H9 (cell line): Measurements from ENCODE around the gene DPYD. TPM values are rescaled to one million over a fixed set of nuclear protein-coding genes. Genes with fewer than 3 reads are reported as not detected.

Source experiments
- DNase-seq: peaks from one replicate; pipeline ENCODE4 v3.0.0-alpha.2; 2017
- H2AFZ ChIP-seq: one replicate; pipeline ENCODE4 v1.6.1; 2013; ENCODE audit warnings: mild to moderate bottlenecking, low read length, control low read depth, moderate library complexity
- H2AK5ac ChIP-seq: 2 replicates; pipeline ENCODE4 v1.6.1; 2013; ENCODE audit warnings: low read length, control low read depth, mixed read lengths; ENCODE audit not compliant: insufficient read length
- H2BK120ac ChIP-seq: one replicate; pipeline ENCODE4 v1.6.1; 2013; ENCODE audit warnings: low read depth, mild to moderate bottlenecking, low read length, control low read depth, inconsistent platforms; ENCODE audit not compliant: poor library complexity, severe bottlenecking
- H2BK12ac ChIP-seq: 2 replicates; pipeline ENCODE4 v1.6.1; 2013; ENCODE audit warnings: low read length, control low read depth, mixed read lengths, low read depth; ENCODE audit not compliant: insufficient read length
- H2BK15ac ChIP-seq: 2 replicates; pipeline ENCODE4 v1.6.1; 2013; ENCODE audit warnings: low read depth, low read length, control low read depth
- H2BK20ac ChIP-seq: one replicate; pipeline ENCODE4 v1.6.1; 2013; ENCODE audit warnings: low read depth, mild to moderate bottlenecking, low read length, control low read depth, inconsistent platforms; ENCODE audit not compliant: poor library complexity, severe bottlenecking
- H2BK5ac ChIP-seq: 2 replicates; pipeline ENCODE4 v1.6.1; 2013; ENCODE audit warnings: low read length, control low read depth, mixed read lengths; ENCODE audit not compliant: insufficient read length
- H3K14ac ChIP-seq: 2 replicates; pipeline ENCODE4 v1.6.1; 2013; ENCODE audit warnings: low read length, control low read depth; ENCODE audit not compliant: insufficient read depth
- H3K18ac ChIP-seq: 2 replicates; pipeline ENCODE4 v1.6.1; 2013; ENCODE audit warnings: low read depth, mild to moderate bottlenecking, mixed read lengths, low read length, control low read depth; ENCODE audit not compliant: insufficient read length
- H3K23ac ChIP-seq: 2 replicates; pipeline ENCODE4 v1.6.1; 2013; ENCODE audit warnings: low read length, control low read depth, mixed read lengths, low read depth; ENCODE audit not compliant: insufficient read length
- H3K23me2 ChIP-seq: 2 replicates; pipeline ENCODE4 v1.6.1; 2013; ENCODE audit warnings: low read depth, mild to moderate bottlenecking, mixed read lengths, low read length, control low read depth; ENCODE audit not compliant: insufficient read length, poor library complexity, severe bottlenecking
- H3K27ac ChIP-seq: 2 replicates; pipeline ENCODE4 v1.5.1; 2013; ENCODE audit warnings: low read length, control low read depth, mixed read lengths, low read depth; ENCODE audit not compliant: insufficient read length
- H3K27me3 ChIP-seq: 2 replicates; pipeline ENCODE4 v1.6.1; 2013; ENCODE audit warnings: low read length, control low read depth, inconsistent platforms; ENCODE audit not compliant: insufficient read depth
- H3K4ac ChIP-seq: 2 replicates; pipeline ENCODE4 v1.6.1; 2013; ENCODE audit warnings: low read depth, mild to moderate bottlenecking, control low read depth, inconsistent platforms, low read length, moderate library complexity
- H3K4me1 ChIP-seq: 2 replicates; pipeline ENCODE4 v1.6.1; 2013; ENCODE audit warnings: low read length, control low read depth, inconsistent platforms; ENCODE audit not compliant: insufficient read depth
- H3K4me2 ChIP-seq: 2 replicates; pipeline ENCODE4 v1.6.1; 2013; ENCODE audit warnings: low read length, control low read depth, mixed read lengths; ENCODE audit not compliant: insufficient read length, insufficient read depth
- H3K56ac ChIP-seq: 2 replicates; pipeline ENCODE4 v1.6.1; 2013; ENCODE audit warnings: low read depth, mild to moderate bottlenecking, mixed read lengths, low read length, control low read depth; ENCODE audit not compliant: insufficient read length
- H3K79me1 ChIP-seq: 2 replicates; pipeline ENCODE4 v1.6.1; 2013; ENCODE audit warnings: low read depth, mild to moderate bottlenecking, moderate library complexity, low read length, control low read depth, inconsistent platforms; ENCODE audit not compliant: insufficient read depth, poor library complexity, severe bottlenecking
- H3K79me2 ChIP-seq: 2 replicates; pipeline ENCODE4 v1.6.1; 2013; ENCODE audit warnings: low read length, control low read depth, inconsistent platforms; ENCODE audit not compliant: insufficient read depth
- H3K9ac ChIP-seq: 2 replicates; pipeline ENCODE4 v1.6.1; 2013; ENCODE audit warnings: low read length, control low read depth, mixed read lengths; ENCODE audit not compliant: insufficient read length; ENCODE audit errors: extremely low read depth
- H3K9me3 ChIP-seq: one replicate; pipeline ENCODE4 v1.6.1; 2013; ENCODE audit warnings: low read depth, low read length, inconsistent platforms; ENCODE audit not compliant: control insufficient read depth
- H3T11ph ChIP-seq: one replicate; pipeline ENCODE4 v1.6.1; 2013; ENCODE audit warnings: mild to moderate bottlenecking, low read length, control low read depth, inconsistent platforms
- H4K20me1 ChIP-seq: one replicate; pipeline ENCODE4 v1.6.1; 2013; ENCODE audit not compliant: control insufficient read depth, insufficient read length, insufficient read depth
- H4K5ac ChIP-seq: 2 replicates; pipeline ENCODE4 v1.6.1; 2013; ENCODE audit warnings: low read depth, mild to moderate bottlenecking, mixed read lengths, low read length, control low read depth; ENCODE audit not compliant: insufficient read length
- H4K8ac ChIP-seq: replicated peaks from 2 replicates; pipeline ENCODE4 v1.6.1; 2013; ENCODE audit warnings: low read length, control low read depth, mixed read lengths, low read depth; ENCODE audit not compliant: insufficient read length
- H4K91ac ChIP-seq: 2 replicates; pipeline ENCODE4 v1.6.1; 2013; ENCODE audit warnings: low read depth, mild to moderate bottlenecking, moderate library complexity, mixed read lengths, low read length, control low read depth; ENCODE audit not compliant: insufficient read length
- H3K27ac Mint-ChIP-seq, 3 experiments: 2 replicates in 2 of 3; 3 replicates in 1 of 3; pipeline ENCODE4 v1.8.0; 2020 to 2021; ENCODE audit warnings: mixed read lengths in 3 of 3, mild to moderate bottlenecking in 1 of 3, moderate library complexity in 1 of 3
- H3K27me3 Mint-ChIP-seq: 2 replicates; pipeline ENCODE4 v1.8.0; 2021; ENCODE audit warnings: low read depth, mild to moderate bottlenecking, moderate library complexity, mixed read lengths
- H3K36me3 Mint-ChIP-seq, 3 experiments: 2 replicates in 2 of 3; 3 replicates in 1 of 3; pipeline ENCODE4 v1.8.0; 2020 to 2021; ENCODE audit warnings: low read depth in 3 of 3, mixed read lengths in 3 of 3; ENCODE audit not compliant: insufficient read depth in 1 of 3
- H3K4me1 Mint-ChIP-seq, 2 experiments: 2 replicates each; pipeline ENCODE4 v1.8.0; 2020; ENCODE audit warnings: mixed read lengths in 2 of 2
- H3K4me3 Mint-ChIP-seq, 2 experiments: 2 replicates in 1 of 2; 3 replicates in 1 of 2; pipeline ENCODE4 v1.8.0; 2020 to 2021; ENCODE audit warnings: mild to moderate bottlenecking in 2 of 2, mixed read lengths in 2 of 2, moderate library complexity in 1 of 2
- H3K9me3 Mint-ChIP-seq, 2 experiments: 2 replicates in 1 of 2; 3 replicates in 1 of 2; pipeline ENCODE4 v1.8.0; 2020; ENCODE audit warnings: mild to moderate bottlenecking in 2 of 2, mixed read lengths in 2 of 2, moderate library complexity in 1 of 2
- WGBS: extraction: QIAGEN DNeasy Blood & Tissue Kit; methylation state at CpG from one replicate; pipeline ENCODE4 v1.1.7; 2013; ENCODE audit warnings: missing lambda C conversion rate, low lambda C conversion rate, mixed read lengths; ENCODE audit not compliant: insufficient read length; ENCODE audit errors: extremely low coverage; 5-methylcytosine and 5-hydroxymethylcytosine counted together
- total RNA-seq: library from RNA; stranded (reverse); gene quantifications from 2 replicates; pipeline ENCODE4 v1.2.1, GENCODE V29; 2021
- TF ChIP-seq, protein P1 (sequence below): fragments of 200-600 bp; sonication (generic); conservative IDR thresholded peaks from 3 replicates; pipeline ENCODE4 v1.8.0; 2021; ENCODE audit warnings: antibody characterized with exemption, mild to moderate bottlenecking

Gene DPYD
- total RNA-seq, 1 experiment from 2014 or later: 0.37 TPM

DNA sequence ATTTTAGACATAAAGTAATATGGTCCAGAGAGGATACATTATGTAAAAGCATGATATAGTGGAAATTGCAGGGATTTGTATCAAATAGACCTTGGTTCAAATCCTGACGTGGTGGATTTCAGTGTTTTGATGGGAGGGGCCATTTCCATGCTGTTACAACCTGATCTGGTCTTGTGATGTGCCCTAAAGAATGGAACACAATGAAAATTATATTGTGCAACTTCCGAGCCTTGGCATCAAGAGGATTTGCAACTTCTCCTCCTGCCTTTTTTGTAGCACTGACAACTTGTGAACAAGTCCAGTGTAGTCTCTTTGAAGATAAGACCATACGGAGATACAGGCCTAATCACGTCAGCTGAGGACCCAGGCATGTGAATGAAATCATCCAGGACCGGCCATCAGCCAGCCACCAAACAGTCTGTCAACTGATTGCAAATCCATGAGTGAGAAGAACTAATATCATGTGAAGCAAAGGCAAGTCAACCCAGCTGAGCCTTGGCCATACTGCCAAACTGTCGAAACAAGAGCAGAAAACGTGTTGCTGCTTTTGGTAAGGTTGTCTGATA is 412.1 kb downstream of the DPYD start:
- no peak overlapping the region for H3K27ac ChIP-seq
- no CpG with 5 or more reads among the region's 7 CpGs for WGBS

More for the DNA sequence above, 412.1 kb downstream of the DPYD start:
- no peak overlapping the region for H2BK15ac ChIP-seq
- H3K4ac ChIP-seq: no peak overlapping the region
- H3K27ac Mint-ChIP-seq: no peak overlapping the region
- H2BK120ac ChIP-seq: no peak overlapping the region
- DNase-seq: no peak
- no peak overlapping the region for H2BK20ac ChIP-seq
- no peaks in the 10 kb centered on the region for H3K27me3 ChIP-seq
- no peak overlapping the region for H4K8ac ChIP-seq
- no peak overlapping the region for H3K4me2 ChIP-seq
- no peak overlapping the region for H3K4me3 Mint-ChIP-seq
- H3T11ph ChIP-seq: no peak overlapping the region
- H4K5ac ChIP-seq: no peak overlapping the region
- no peak overlapping the region for H3K23ac ChIP-seq
- TF ChIP-seq, protein P1, sequence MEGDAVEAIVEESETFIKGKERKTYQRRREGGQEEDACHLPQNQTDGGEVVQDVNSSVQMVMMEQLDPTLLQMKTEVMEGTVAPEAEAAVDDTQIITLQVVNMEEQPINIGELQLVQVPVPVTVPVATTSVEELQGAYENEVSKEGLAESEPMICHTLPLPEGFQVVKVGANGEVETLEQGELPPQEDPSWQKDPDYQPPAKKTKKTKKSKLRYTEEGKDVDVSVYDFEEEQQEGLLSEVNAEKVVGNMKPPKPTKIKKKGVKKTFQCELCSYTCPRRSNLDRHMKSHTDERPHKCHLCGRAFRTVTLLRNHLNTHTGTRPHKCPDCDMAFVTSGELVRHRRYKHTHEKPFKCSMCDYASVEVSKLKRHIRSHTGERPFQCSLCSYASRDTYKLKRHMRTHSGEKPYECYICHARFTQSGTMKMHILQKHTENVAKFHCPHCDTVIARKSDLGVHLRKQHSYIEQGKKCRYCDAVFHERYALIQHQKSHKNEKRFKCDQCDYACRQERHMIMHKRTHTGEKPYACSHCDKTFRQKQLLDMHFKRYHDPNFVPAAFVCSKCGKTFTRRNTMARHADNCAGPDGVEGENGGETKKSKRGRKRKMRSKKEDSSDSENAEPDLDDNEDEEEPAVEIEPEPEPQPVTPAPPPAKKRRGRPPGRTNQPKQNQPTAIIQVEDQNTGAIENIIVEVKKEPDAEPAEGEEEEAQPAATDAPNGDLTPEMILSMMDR: no peak
- H2AK5ac ChIP-seq: no peak overlapping the region
- H2BK5ac ChIP-seq: no peak overlapping the region
- H3K79me2 ChIP-seq: no peaks in the 10 kb centered on the region
- H3K79me1 ChIP-seq: no peaks in the 10 kb centered on the region
- H3K27me3 Mint-ChIP-seq: no peaks in the 10 kb centered on the region
- H3K23me2 ChIP-seq: no peaks in the 10 kb centered on the region
- no peaks in the 10 kb centered on the region for H3K4me1 ChIP-seq
- no peak overlapping the region for H3K9ac ChIP-seq
- no peak overlapping the region for H2BK12ac ChIP-seq
- H3K14ac ChIP-seq: no peak overlapping the region
- H4K20me1 ChIP-seq: no peaks in the 10 kb centered on the region
- H3K9me3 ChIP-seq: no peaks in the 10 kb centered on the region
- H3K18ac ChIP-seq: no peak overlapping the region
- no peak overlapping the region for H3K56ac ChIP-seq
- H3K9me3 Mint-ChIP-seq: no peaks in the 10 kb centered on the region
- no peak overlapping the region for H2AFZ ChIP-seq
- no peak overlapping the region for H4K91ac ChIP-seq
- no peaks in the 10 kb centered on the region for H3K36me3 Mint-ChIP-seq
- peaks cover 0 to 10% of the 10 kb centered on the region in 2 experiments; a peak in 2 of 4 replicates for H3K4me1 Mint-ChIP-seq
